Measurements from ENCODE around the gene UBQLN1.

The UBQLN1 gene

GRCh38 chr9:83681490-83681889 lies 26.3 kb downstream of the UBQLN1 start:
- no peak for DNase-seq

DNA sequence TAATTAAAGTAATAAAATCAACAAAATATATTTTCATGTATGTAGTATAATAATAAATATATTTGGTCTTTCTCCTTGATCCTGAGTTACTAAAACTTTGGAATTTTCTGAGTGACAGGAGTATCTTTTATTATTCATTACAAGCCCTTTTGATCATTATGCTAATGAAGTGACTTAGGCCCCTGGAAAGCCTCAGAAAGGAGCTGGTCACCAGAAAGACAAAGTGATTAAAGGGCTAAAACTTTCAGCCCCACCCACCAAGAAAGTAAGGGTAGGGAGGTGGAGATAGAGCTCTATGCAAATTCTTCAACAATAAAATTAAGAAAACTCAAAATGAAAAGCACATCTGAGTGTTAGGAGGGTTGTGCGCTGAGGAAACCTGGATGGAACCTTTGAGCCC lies 27.5 kb downstream of the UBQLN1 start:
- DNase-seq, result no peak

DNA sequence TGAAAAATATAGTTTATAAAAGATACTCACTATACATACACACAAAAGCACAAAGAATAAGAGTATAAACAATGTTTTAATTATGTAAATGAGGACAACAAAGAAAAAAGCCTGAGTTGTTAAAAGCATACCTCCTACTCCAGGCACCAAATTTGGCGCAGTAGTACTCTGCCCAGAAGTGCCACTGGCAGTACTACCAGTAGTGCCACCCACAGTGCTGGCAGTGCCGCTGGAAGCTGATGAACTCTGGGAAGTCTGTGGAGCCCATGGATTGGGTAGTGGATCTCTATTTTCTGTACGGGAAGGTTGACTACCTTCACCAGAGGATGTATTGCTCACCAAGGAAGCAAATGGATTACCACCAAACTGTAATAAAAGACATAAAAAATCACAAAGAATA lies 30.2 kb downstream of the UBQLN1 start:
- DNase-seq, result no peak

GRCh38 chr9:83675466-83675865 lies 32.3 kb downstream of the UBQLN1 start:
- no peak for DNase-seq

GRCh38 chr9:83671451-83671850 lies 36.3 kb downstream of the UBQLN1 start:
- no peak for DNase-seq

DNA sequence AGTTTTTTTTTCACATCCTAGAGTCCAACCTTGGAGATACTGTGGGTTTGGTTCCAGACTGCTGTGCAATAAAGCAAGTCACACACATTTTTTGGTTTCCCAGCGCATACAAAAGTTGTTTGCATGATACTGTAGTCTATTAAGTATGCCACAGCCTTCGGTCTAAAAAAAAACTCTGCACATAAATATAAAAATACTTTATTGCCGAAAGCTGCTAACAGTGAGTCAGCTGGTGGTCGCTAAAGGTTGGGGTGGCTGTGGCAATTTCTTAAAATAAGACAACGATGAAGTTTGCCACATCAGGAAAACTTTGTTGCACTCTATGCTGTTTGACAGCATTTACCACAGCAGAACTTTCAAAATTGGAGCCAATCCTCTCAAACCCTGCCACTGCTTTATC lies 37.4 kb downstream of the UBQLN1 start:
- no peak for DNase-seq

- no peak for DNase-seq
These were observed 38.7 kb downstream of the UBQLN1 start for GRCh38 chr9:83669067-83669466.

DNA sequence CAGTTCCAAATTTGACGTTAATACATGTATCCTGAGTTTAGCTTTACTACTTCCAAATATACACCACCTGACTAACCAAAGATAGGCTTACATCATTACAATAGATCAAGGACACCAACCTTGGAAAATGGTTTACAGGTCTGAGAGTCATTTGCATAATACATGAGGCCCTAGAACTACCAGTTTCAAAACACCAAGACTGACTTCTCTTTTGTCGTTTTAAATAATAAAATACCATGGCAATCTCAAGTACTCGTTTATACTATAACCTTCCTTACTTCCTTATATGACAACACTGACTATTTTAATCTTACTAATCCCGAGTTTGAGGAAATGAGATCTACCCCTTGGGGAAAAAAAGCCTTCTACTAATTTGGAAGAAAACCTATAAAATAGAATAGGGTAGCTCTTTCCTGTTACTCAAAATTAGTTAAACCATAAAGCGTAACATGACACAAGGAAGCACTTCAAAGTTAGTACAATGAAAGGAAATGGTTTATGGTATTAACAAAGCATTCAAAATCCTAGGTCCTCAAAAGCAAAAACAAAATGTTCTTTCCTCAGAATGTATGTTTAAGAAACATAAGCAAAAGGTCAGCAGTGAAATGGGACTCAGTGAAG lies 42.1 kb downstream of the UBQLN1 start:
- no peak for DNase-seq

DNA sequence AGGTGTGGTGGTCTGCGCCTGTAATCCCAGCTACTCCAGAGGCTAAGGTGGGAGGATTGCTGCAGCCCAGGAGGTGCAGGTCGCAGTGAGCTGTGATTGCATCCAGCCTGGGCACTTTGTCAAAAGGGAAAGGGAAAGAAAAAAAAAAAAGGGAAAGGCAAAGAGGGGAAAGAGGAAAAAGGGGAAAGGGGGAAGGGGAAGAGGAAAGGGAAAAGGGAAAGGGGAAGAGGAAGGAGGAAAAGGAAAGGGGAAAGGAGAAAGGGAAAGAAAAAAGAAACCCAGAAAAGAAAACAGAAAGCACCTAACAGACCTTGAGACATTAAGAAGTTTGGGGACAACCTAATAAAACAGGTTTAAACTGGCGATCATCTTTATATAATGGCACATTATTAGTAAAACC lies 44.8 kb downstream of the UBQLN1 start:
- no peak for DNase-seq

- DNase-seq, result no peak
These were observed 50.8 kb downstream of the UBQLN1 start for GRCh38 chr9:83656952-83657351.

DNA sequence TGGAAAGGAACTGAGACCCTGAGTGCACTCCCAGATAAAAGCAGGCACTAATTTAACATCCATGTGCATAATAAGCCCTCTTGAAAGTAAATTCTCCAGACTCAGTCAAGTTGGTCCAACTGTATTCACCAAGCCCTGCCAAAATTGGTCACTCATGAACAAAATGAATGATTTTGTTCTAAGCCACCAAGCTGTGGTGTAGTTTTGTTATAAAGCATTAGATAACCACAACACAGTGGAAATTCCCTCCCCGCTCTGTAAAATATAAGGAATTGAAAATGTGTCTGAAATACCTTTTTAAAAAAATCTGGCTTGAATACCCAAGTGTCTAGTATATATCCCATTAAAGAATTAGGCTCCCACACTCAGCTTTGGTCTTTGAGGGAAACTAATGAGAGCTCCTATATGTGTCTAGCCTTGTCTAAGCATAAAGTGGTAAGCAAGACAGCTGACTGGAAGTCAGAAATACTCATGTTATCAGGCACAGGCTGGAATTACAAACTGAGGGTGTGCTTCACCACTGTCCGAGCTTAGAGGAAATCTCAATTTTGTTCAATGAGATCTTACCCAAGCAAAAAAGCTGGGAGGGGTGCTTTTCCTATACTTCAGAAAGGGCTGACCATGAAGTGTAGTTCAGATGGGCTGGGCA lies 51.6 kb downstream of the UBQLN1 start:
- DNase-seq, result no peak

- no peak for DNase-seq
These were observed 52.3 kb downstream of the UBQLN1 start for GRCh38 chr9:83655433-83655832.

GRCh38 chr9:83652433-83652832 lies 55.3 kb downstream of the UBQLN1 start:
- DNase-seq, result no peak

- no peak for DNase-seq
These were observed 56.2 kb downstream of the UBQLN1 start for GRCh38 chr9:83651558-83651957.

DNA sequence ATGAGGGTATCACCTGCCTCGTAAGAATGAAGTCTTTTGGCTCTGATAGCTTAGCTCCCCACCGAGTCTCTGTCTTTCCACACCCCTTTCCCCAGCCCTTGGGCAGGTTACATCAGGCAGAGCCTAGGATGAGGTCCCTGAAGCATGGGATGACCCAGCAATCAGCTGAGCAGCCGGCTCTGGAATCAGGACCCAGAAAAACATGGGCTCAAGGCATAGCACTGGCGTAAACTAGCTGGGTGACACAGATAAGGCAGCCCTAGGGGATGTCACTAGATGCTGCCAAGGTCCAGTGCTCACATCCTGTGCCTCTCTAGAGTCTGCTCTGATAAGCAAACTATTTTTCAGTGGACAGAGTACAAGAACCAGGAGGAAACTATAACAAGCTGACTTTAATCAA lies 58.2 kb downstream of the UBQLN1 start:
- no peak for DNase-seq

DNA sequence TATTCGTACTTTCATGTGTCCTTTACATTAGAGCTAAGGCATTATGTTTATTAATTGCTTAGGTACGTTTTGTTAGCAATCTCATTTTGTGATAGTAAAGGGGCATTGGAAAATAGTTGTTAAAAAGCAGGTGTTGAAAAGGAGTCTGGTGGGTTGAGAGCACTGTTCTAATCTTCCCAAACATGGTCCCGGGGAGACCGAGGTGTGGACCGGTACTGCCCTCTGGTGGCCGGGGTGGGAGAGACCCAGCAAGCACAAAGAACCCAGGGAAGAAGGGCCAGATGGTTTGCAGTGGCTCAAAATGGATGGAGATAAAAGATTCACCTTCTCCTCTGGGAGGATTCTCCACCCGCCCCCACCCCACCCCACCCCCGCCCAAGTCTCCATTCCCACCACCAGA lies 58.7 kb downstream of the UBQLN1 start:
- DNase-seq, result no peak

- DNase-seq, result no peak
These were observed 61.1 kb downstream of the UBQLN1 start for GRCh38 chr9:83646500-83647239.

DNA sequence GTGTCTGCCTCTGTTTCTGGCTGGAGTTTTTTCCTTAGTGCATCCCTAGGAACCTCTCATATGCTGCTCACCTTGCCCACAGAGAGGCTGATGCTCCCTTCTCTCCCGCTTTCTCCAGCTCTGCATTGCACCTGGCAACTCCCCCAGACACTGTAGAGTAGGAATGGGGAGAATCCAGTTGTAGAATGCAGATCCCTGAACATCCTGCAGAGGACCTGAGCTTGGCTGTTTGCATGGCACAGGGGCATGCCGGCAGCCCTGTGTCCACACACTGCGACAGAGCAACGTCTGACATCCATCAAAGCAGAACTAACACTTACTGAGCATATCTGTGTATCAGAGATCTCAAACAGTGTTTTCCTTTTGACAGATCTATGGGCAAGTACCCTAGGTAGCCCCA lies 65.0 kb downstream of the UBQLN1 start:
- no peak for DNase-seq

GRCh38 chr9:83639266-83639665 lies 68.5 kb downstream of the UBQLN1 start:
- no peak for DNase-seq

DNA sequence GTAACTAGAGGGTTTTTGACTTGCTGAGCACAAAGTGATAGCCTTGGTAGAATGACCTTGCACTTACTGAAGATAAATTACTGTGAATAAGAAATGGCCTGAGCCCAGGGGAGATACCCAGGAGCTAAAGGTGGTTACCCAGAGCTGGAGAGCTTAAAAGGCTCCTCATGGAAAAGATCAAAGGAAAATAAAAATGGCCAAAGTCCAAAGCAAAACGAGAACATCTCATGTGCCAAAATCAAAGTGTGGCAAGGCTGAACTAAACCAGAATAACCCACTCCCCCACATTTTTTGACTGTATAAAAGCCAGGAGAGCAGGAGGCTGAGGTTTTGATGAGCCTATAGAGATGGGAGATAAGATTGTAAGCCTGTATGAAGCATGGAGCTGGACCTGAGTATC lies 70.4 kb downstream of the UBQLN1 start:
- DNase-seq, result no peak

- no peak for DNase-seq
These were observed 70.9 kb downstream of the UBQLN1 start for GRCh38 chr9:83636813-83637212.

GRCh38 chr9:83633676-83634075 lies 74.1 kb downstream of the UBQLN1 start:
- DNase-seq, result no peak

DNA sequence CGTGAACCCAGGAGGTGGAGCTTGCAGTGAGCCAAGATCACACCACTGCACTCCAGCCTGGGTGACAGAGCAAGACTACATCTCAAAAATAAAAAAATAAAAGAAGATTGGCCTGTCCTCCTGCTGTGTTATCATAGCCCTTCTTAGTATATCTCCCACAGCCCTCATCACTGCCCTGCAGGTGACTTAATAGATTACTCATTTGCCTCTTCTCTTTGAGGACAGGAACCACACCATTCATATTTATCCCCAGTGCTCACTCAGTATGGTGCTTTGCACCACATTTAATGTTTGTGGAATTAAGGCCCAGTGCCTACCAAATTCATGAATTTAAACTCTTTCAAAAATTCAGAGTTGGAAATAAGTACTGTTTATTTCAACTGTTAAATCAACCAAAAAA lies 74.5 kb downstream of the UBQLN1 start:
- no peak for DNase-seq

- DNase-seq, result no peak
These were observed 76.8 kb downstream of the UBQLN1 start for GRCh38 chr9:83630938-83631457.
